Osteoblast (primary cell): ENCODE results near the gene HDAC9. TPM values are rescaled to one million over a fixed set of nuclear protein-coding genes. Genes with fewer than 3 reads are reported as not detected.

Experiments
- DNase-seq: peaks from one replicate; pipeline ENCODE4 v3.0.0; 2011; ENCODE audit warnings: low spot score, mixed read lengths; ENCODE audit not compliant: insufficient read length; ENCODE audit errors: missing footprints
- H2AFZ ChIP-seq: 2 replicates; pipeline ENCODE4 v1.6.0; 2011; ENCODE audit warnings: mild to moderate bottlenecking, low read length
- H3K27ac ChIP-seq: 2 replicates; pipeline ENCODE4 v1.5.1; 2011; ENCODE audit warnings: mild to moderate bottlenecking, low read depth, low read length, moderate library complexity
- H3K27me3 ChIP-seq: 2 replicates; pipeline ENCODE4 v1.6.0; 2012; ENCODE audit warnings: mild to moderate bottlenecking, control low read depth, inconsistent platforms, low read length, moderate library complexity; ENCODE audit not compliant: insufficient read depth
- H3K36me3 ChIP-seq: 2 replicates; pipeline ENCODE4 v1.5.1; 2011; ENCODE audit warnings: mild to moderate bottlenecking, low read length, control low read depth, moderate library complexity; ENCODE audit not compliant: insufficient read depth
- H3K4me1 ChIP-seq: 2 replicates; pipeline ENCODE4 v1.5.1; 2011; ENCODE audit warnings: mild to moderate bottlenecking, low read length, control low read depth, moderate library complexity; ENCODE audit not compliant: insufficient read depth
- H3K4me2 ChIP-seq: 2 replicates; pipeline ENCODE4 v1.6.0; 2011; ENCODE audit warnings: mild to moderate bottlenecking, low read length; ENCODE audit not compliant: insufficient read depth
- H3K4me3 ChIP-seq: fragments of 200-600 bp; sonication (generic); 3 replicates; pipeline ENCODE4 v1.5.1; 2012; ENCODE audit warnings: mild to moderate bottlenecking, low read length, inconsistent platforms; ENCODE audit not compliant: insufficient read depth
- H3K79me2 ChIP-seq: 2 replicates; pipeline ENCODE4 v1.6.0; 2012; ENCODE audit warnings: mild to moderate bottlenecking, low read length, control low read depth, inconsistent platforms; ENCODE audit not compliant: insufficient read depth
- H3K9me3 ChIP-seq: 2 replicates; pipeline ENCODE4 v1.5.1; 2011; ENCODE audit warnings: low read depth, low read length, control low read depth
- H4K20me1 ChIP-seq: 2 replicates; pipeline ENCODE4 v1.6.0; 2012; ENCODE audit warnings: mild to moderate bottlenecking, low read length, control low read depth; ENCODE audit not compliant: insufficient read depth
- total RNA-seq: library from RNA; depleted of rRNA; stranded (reverse); fragments of >200 nt; gene quantifications from 2 replicates; pipeline ENCODE4 v1.2.3, GENCODE V29; 2012
- TF ChIP-seq, protein P1 (sequence below): IDR thresholded peaks from 2 replicates; pipeline ENCODE4 v1.5.1; 2011; ENCODE audit warnings: mild to moderate bottlenecking, low read depth, low read length, moderate library complexity; ENCODE audit errors: extremely low read depth

Gene HDAC9
- total RNA-seq, 1 donor = 21.7 TPM

DNA sequence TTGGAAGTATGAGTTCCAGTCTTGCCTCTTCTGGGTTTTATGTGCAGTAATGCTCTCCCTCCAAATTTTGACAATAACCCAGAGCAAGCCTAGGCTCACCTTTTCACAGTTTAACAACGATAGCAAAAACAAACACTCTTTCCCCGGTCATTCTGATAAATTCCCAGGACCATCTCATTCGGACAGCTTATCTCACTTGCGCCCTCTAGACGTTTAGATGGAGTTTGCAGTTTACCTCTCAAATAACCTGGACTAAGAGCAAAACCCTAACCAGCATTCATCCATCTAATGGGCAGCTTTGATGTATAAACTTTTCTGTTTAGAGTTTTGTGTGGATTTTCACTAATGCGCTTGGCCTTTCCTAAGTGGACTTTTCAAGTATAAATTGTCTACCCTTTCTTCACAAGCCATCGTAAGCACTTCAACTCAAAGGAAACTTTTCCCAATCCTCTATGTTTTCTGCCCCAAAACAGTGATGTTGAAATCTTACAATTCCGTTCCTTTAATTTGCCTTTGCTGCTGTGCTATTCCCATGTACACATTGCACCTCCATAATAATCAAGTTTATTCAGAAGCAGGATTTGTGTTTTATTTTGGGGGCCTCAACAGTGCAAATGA lies 114.9 kb downstream of the HDAC9 start:
- Histone ChIP-seq H3K4me3 (no peak overlapping the region), H3K36me3 (no peaks in the 10 kb centered on the region), H3K9me3 (no peaks in the 10 kb centered on the region), H3K79me2 (no peaks in the 10 kb centered on the region), H2AFZ (no peak overlapping the region), H3K27ac (no peak overlapping the region), H3K4me2 (no peak overlapping the region), H3K27me3 (no peaks in the 10 kb centered on the region), H3K4me1 (no peaks in the 10 kb centered on the region), H4K20me1 (no peaks in the 10 kb centered on the region)
- DNase-seq = peak; percentile 38
- TF ChIP-seq, protein P1, sequence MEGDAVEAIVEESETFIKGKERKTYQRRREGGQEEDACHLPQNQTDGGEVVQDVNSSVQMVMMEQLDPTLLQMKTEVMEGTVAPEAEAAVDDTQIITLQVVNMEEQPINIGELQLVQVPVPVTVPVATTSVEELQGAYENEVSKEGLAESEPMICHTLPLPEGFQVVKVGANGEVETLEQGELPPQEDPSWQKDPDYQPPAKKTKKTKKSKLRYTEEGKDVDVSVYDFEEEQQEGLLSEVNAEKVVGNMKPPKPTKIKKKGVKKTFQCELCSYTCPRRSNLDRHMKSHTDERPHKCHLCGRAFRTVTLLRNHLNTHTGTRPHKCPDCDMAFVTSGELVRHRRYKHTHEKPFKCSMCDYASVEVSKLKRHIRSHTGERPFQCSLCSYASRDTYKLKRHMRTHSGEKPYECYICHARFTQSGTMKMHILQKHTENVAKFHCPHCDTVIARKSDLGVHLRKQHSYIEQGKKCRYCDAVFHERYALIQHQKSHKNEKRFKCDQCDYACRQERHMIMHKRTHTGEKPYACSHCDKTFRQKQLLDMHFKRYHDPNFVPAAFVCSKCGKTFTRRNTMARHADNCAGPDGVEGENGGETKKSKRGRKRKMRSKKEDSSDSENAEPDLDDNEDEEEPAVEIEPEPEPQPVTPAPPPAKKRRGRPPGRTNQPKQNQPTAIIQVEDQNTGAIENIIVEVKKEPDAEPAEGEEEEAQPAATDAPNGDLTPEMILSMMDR = peak; percentile 60

DNA sequence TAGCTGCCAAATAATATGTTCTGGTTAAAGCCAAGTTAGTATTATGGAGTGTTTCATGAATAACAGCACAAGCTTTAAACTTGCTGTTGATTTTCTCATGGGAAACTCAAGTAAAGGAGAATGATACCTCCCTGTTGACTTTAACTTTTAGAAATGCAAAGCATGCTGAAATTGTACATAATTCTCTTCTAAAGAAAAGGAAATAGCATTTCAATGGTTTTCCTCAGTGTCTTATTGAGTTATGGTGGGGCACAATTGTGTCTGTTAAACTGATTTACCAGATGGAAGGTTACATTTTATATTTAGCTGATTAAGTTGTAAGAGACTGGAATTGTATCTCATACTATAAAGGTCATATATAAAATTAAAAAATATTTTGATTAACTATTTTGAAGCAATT lies 119.3 kb downstream of the HDAC9 start:
- no peaks in the 10 kb centered on the region for H3K9me3 ChIP-seq
- no peak overlapping the region for H2AFZ ChIP-seq
- no peaks in the 10 kb centered on the region for H3K27me3 ChIP-seq
- no peaks in the 10 kb centered on the region for H4K20me1 ChIP-seq
- H3K4me3 ChIP-seq = no peak overlapping the region
- no peak for DNase-seq
- TF ChIP-seq, protein P1 = no peak
- H3K27ac ChIP-seq = no peak overlapping the region
- H3K36me3 ChIP-seq = no peaks in the 10 kb centered on the region
- H3K4me2 ChIP-seq = no peak overlapping the region
- no peaks in the 10 kb centered on the region for H3K79me2 ChIP-seq
- no peaks in the 10 kb centered on the region for H3K4me1 ChIP-seq

DNA sequence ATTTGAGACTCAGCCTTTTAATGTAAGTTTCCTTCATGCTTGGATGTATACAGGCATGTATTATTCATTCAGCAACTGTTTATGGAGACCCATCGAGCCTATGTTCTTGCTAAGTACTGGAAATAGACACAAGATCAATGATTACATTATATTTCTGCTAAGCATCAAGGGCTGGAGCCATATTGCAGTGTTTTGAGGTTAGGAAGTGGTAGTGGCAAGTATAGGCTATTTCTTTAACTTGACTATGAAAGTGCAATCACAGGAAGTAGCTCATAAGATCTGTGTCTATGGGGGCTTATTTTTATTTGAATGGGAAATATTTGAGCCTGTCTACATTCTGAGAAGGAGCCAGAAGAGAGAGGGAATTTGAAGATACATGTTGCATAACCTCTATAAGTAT lies 123.8 kb downstream of the HDAC9 start:
- no peaks in the 10 kb centered on the region for H3K4me1 ChIP-seq
- no peaks in the 10 kb centered on the region for H3K27me3 ChIP-seq
- peak overlapping the region; percentile 38 for H2AFZ ChIP-seq
- peak; percentile 37 for DNase-seq
- H3K27ac ChIP-seq = no peak overlapping the region
- H3K9me3 ChIP-seq = no peaks in the 10 kb centered on the region
- no peak overlapping the region for H3K4me2 ChIP-seq
- TF ChIP-seq, protein P1 = no peak
- no peaks in the 10 kb centered on the region for H3K36me3 ChIP-seq
- H3K4me3 ChIP-seq = no peak overlapping the region
- no peaks in the 10 kb centered on the region for H4K20me1 ChIP-seq
- no peaks in the 10 kb centered on the region for H3K79me2 ChIP-seq

DNA sequence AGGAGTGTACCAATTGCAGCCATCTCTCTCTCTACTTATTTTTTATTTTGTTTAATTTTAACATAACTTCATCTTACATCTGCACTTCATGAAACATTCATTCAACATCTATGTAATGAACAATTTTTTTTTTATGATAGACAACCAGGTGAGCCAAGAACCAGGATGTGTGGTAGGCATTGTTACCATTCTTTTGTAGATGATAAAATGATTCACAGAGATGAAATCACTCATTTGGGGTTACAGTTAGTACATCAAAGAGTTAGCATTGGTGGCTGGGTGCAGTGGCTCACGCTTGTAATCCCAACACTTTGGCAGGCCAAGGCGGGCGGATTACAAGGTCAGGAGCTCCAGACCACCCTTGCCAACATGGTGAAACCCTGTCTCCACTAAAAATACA lies 127.8 kb downstream of the HDAC9 start:
- Histone ChIP-seq H3K4me2 (no peak overlapping the region), H3K79me2 (no peaks in the 10 kb centered on the region), H3K27ac (no peak overlapping the region), H4K20me1 (no peaks in the 10 kb centered on the region), H2AFZ (no peak overlapping the region), H3K4me1 (no peaks in the 10 kb centered on the region), H3K27me3 (no peaks in the 10 kb centered on the region), H3K4me3 (no peak overlapping the region), H3K36me3 (no peaks in the 10 kb centered on the region), H3K9me3 (no peaks in the 10 kb centered on the region)
- TF ChIP-seq, protein P1 = no peak
- DNase-seq = peak; percentile 35
